Pancreas (tissue), 10 donors: ENCODE measurements around the gene VMAC. TPM values are rescaled to one million over a fixed set of nuclear protein-coding genes. Genes with fewer than 3 reads are reported as not detected.

Experiments
- ATAC-seq, 4 donors: fragments of 200-7000 bp; cut with Tn5 transposase; one replicate each; pipeline versions ENCODE4 v1.8.0 to v1.9.1; 2020; ENCODE audit warnings: mild to moderate bottlenecking in 4 of 4, moderate library complexity in 4 of 4
- DNase-seq, 6 donors: peaks; one replicate each; pipeline ENCODE4 v3.0.0-alpha.2; 2020
- FAIRE-seq: peaks from 2 replicates; lab custom pipeline; 2012; peaks lifted over from hg19 to GRCh38; lab: Jason Lieb, UNC
- H3K27ac ChIP-seq, 4 donors: fragments of 200-600 bp; sonication (generic); 1 replicate in 3 of 4; 2 replicates in 1 of 4; pipeline versions ENCODE4 v1.5.0 to v1.8.0; 2020
- H3K27me3 ChIP-seq, 4 donors: fragments of 200-600 bp; one replicate each; pipeline ENCODE4 v1.8.0; 2021
- H3K36me3 ChIP-seq, 3 donors: fragments of 200-600 bp; sonication (generic) in 1 of 3; one replicate each; pipeline versions ENCODE4 v1.5.0 to v1.8.0; 2020 to 2021
- H3K4me1 ChIP-seq, 3 donors: fragments of 200-600 bp; one replicate each; pipeline ENCODE4 v1.8.0; 2021
- H3K4me3 ChIP-seq, 4 donors: fragments of 200-600 bp; sonication (generic) in 2 of 4; one replicate each; pipeline versions ENCODE4 v1.5.0 to v1.8.0; 2020 to 2021
- H3K9me3 ChIP-seq, 4 donors: fragments of 200-600 bp; one replicate each; pipeline ENCODE4 v1.8.0; 2021
- CTCF ChIP-seq, 4 donors: fragments of 200-600 bp; sonication (generic) in 3 of 4; IDR thresholded peaks; one replicate each; pipeline versions ENCODE4 v1.5.0 to v1.8.0; 2021; ENCODE audit warnings: antibody characterized with exemption in 4 of 4
- WGBS, 2 donors: extraction: QIAGEN DNeasy Blood & Tissue Kit; methylation state at CpG; one replicate each; pipeline ENCODE4 v1.1.7; 2013; 5-methylcytosine and 5-hydroxymethylcytosine counted together
- intact Hi-C, 3 donors: fragments of 100-400 bp; cut with DNase I; formaldehyde crosslinking; loops; one replicate each; pipeline versions ENCODE4 v1.11.1 to v1.14.2; 2022
- polyA plus RNA-seq, 2 donors: library from polyadenylated mRNA; stranded (reverse); fragments of 200-250 nt; gene quantifications; one replicate each; pipeline ENCODE4 v1.2.3, GENCODE V29; 2013
- total RNA-seq, 6 donors: library from RNA; stranded (reverse); fragmentation: NEBNext Ultra II Directional in 4 of 6; extraction: Animal tissue kit (Norgen Biotek cat#: 25700) in 4 of 6; gene quantifications; one replicate each; pipeline versions ENCODE4 v1.2.1 to v1.2.4, GENCODE V29; 2021 to 2023
- donor health status: healthy with polysubstance abuse.
- donor health status: DM: no; HTN: no; CAD: no; lungs with moderate emphysema.
- donor health status: DM: no; HTN: no; CAD: no.
- donor health status: control.
- donor health status: control.
- donor health status: Bipolar disorder and iron deficiency.
- donor health status: DM: yes; HTN: yes; CAD: no.
- donor health status: DM: no; HTN: no; CAD: no.
- donor health status: DM: no; HTN: no; CAD: no.
- donor health status: DM: yes; HTN: yes; CAD: no.

VMAC gene
- total and polyA plus RNA-seq, 8 donors = 2.9 to 10.1 (median 4.6) TPM

- no peak overlapping the region for H3K27ac ChIP-seq
- H3K36me3 ChIP-seq = peaks cover 0 to 16% (median 12%) of the 10 kb centered on the region in 3 donors
- peak in 2 of 4 donors; percentile 3 to 5 for ATAC-seq
- no peak for DNase-seq
- intact Hi-C loops = loop anchor here in 1 of 3 donors (5.0 kb wide), 1 partner anchor 86 kb away; the partner anchor contains the start of gene NRTN
- H3K4me1 ChIP-seq = no peaks in the 10 kb centered on the region
- H3K9me3 ChIP-seq = no peaks in the 10 kb centered on the region
- no peaks in the 10 kb centered on the region for H3K27me3 ChIP-seq
- H3K4me3 ChIP-seq = no peak overlapping the region
- no peak for FAIRE-seq
- TF ChIP-seq CTCF (IDR thresholded peaks at IDR 0.05) = no peak
- WGBS, 2 donors = 35 to 43% methylated on average over 15 of the region's 15 CpGs
These were observed 11.8 kb upstream of the VMAC start for GRCh38 chr19:5892772-5893275.

- Histone ChIP-seq H3K4me1 (no peaks in the 10 kb centered on the region), H3K27me3 (no peaks in the 10 kb centered on the region), H3K4me3 (no peak overlapping the region), H3K9me3 (no peaks in the 10 kb centered on the region), H3K36me3 (peaks cover 0 to 16% (median 12%) of the 10 kb centered on the region in 3 donors), H3K27ac (no peak overlapping the region)
- DNase-seq (no peak), ATAC-seq (no peak), FAIRE-seq (no peak)
- intact Hi-C loops = loop anchor here in 1 of 3 donors (5.0 kb wide), 1 partner anchor 86 kb away; the partner anchor contains the start of gene NRTN
- TF ChIP-seq CTCF (IDR thresholded peaks at IDR 0.05) = no peak
- WGBS, 2 donors = 69 to 80% methylated on average over 13 of the region's 13 CpGs
These were observed 11.3 kb upstream of the VMAC start for GRCh38 chr19:5893296-5893903.

GRCh38 chr19:5893907-5894703, 10.6 kb upstream of the VMAC start:
- H3K4me3 ChIP-seq = no peak overlapping the region
- DNase-seq (peak in 1 of 6 donors; percentile 65), ATAC-seq (no peak), FAIRE-seq (no peak)
- no peaks in the 10 kb centered on the region for H3K27me3 ChIP-seq
- no peaks in the 10 kb centered on the region for H3K9me3 ChIP-seq
- H3K27ac ChIP-seq = no peak overlapping the region
- H3K36me3 ChIP-seq = peaks cover 0 to 16% (median 12%) of the 10 kb centered on the region in 3 donors
- H3K4me1 ChIP-seq = no peaks in the 10 kb centered on the region
- TF ChIP-seq CTCF (IDR thresholded peaks at IDR 0.05) = no peak
- intact Hi-C loops = loop anchor here in 1 of 3 donors (5.0 kb wide), 1 partner anchor 87 kb away; the partner anchor contains the start of gene NRTN
- 72 to 73% methylated on average over 27 to 28 of the region's 28 CpGs for WGBS, 2 donors

- intact Hi-C loops = loop anchor here in 2 of 3 donors (5.0 kb wide), 2 partner anchors 83 to 88 kb away; partner anchors contain the start of gene NRTN (in 1 of the 2)
- Histone ChIP-seq H3K36me3 (peaks cover 0 to 16% (median 12%) of the 10 kb centered on the region in 3 donors), H3K27me3 (no peaks in the 10 kb centered on the region), H3K9me3 (no peaks in the 10 kb centered on the region), H3K4me1 (no peaks in the 10 kb centered on the region), H3K27ac (no peak overlapping the region), H3K4me3 (no peak overlapping the region)
- 87 to 88% methylated on average over 28 of the region's 28 CpGs for WGBS, 2 donors
- DNase-seq = peak in 1 of 6 donors; percentile 69
- no peak for FAIRE-seq
- TF ChIP-seq CTCF (IDR thresholded peaks at IDR 0.05) = no peak
- ATAC-seq = no peak
These were observed 9.8 kb upstream of the VMAC start for GRCh38 chr19:5894704-5895349.
